Aorta (tissue), 4 donors: ENCODE measurements around the gene NIPA2. TPM values are rescaled to one million over a fixed set of nuclear protein-coding genes. Genes with fewer than 3 reads are reported as not detected.

Experiments
- polyA plus RNA-seq, 2 donors: library from polyadenylated mRNA; stranded (reverse); fragments of 200-250 nt; gene quantifications; one replicate each; pipeline ENCODE4 v1.2.3, GENCODE V29; 2013
- total RNA-seq, 2 donors: library from RNA; stranded (reverse); fragmentation: NEBNext Ultra II Directional; extraction: Animal tissue kit (Norgen Biotek cat#: 25700); gene quantifications; one replicate each; pipeline ENCODE4 v1.2.1, GENCODE V29; 2021
- donor health status: healthy with polysubstance abuse.
- donor health status: Bipolar disorder and iron deficiency.
- donor health status: DM: no; HTN: no; CAD: no.
- donor health status: DM: yes; HTN: yes; CAD: no.

NIPA2 gene
- total and polyA plus RNA-seq, 4 donors, result 5.9 to 30.1 (median 20.0) TPM

Other genes with a start within 250 kb of the NIPA2 start
- gene NIPA1, start 52.0 kb upstream of the NIPA2 start, total RNA-seq, result 10 to 100 TPM in 1 of 2 donors, 1 to 10 TPM in 1; 9.8 to 13.8 TPM
- gene NIPA1, start 52.0 kb upstream of the NIPA2 start, polyA plus RNA-seq, result 1 to 10 TPM; 3.7 to 4.3 TPM
- 100 to 1,000 TPM; 160 to 172 TPM for gene CYFIP1, start 141.7 kb downstream of the NIPA2 start, total RNA-seq
- gene CYFIP1, start 141.7 kb downstream of the NIPA2 start, polyA plus RNA-seq, result 10 to 100 TPM; 46.5 to 48.1 TPM
- gene TUBGCP5, start 200.9 kb downstream of the NIPA2 start, total RNA-seq, result 10 to 100 TPM; 13.7 to 19.8 TPM
- gene TUBGCP5, start 200.9 kb downstream of the NIPA2 start, polyA plus RNA-seq, result 10 to 100 TPM in 1 of 2 donors, 1 to 10 TPM in 1; 2.6 to 13.5 TPM